HL-60 (cell line): ENCODE data around the gene SP2.
"Not testable (repeated sequence)": the region's sequence is repeated elsewhere in the genome, so short reads cannot be mapped to it uniquely, and the experiment has no call there.

Experiments
- DNase-seq, 2 experiments: peaks; one replicate each; pipeline ENCODE4 v3.0.0-alpha.2; 2010 to 2020; ENCODE audit warnings: low read depth in 1 of 2, low spot score in 1 of 2
- H3K27ac ChIP-seq: fragments of 250-450 bp; sonication (Bioruptor Pico); replicated peaks from 2 replicates; pipeline ENCODE4 v1.5.1; 2020; ENCODE audit warnings: mild to moderate bottlenecking, moderate library complexity
- H3K27me3 ChIP-seq: fragments of 250-450 bp; sonication (Bioruptor Pico); 2 replicates; pipeline ENCODE4 v1.5.1; 2021; ENCODE audit warnings: mild to moderate bottlenecking, moderate library complexity; ENCODE audit not compliant: insufficient read depth, poor library complexity, severe bottlenecking
- H3K4me3 ChIP-seq: replicated peaks from 2 replicates; pipeline ENCODE4 v1.5.1; 2011; ENCODE audit warnings: mild to moderate bottlenecking, control low read depth, low read length; ENCODE audit not compliant: insufficient read depth
- CTCF ChIP-seq: IDR thresholded peaks from one replicate; pipeline ENCODE4 v1.5.1; 2011; ENCODE audit warnings: low read length, control low read depth, inconsistent platforms; ENCODE audit not compliant: insufficient read depth
- GABPA ChIP-seq: IDR thresholded peaks from 2 replicates; pipeline ENCODE4 v1.6.1; 2012; ENCODE audit warnings: low read depth
- POLR2AphosphoS5 ChIP-seq: IDR thresholded peaks from 2 replicates; pipeline ENCODE4 v1.6.1; 2012; ENCODE audit warnings: low read depth
- REST ChIP-seq: IDR thresholded peaks from 2 replicates; pipeline ENCODE4 v1.6.1; 2012; ENCODE audit warnings: low read depth; ENCODE audit not compliant: insufficient replicate concordance
- SPI1 ChIP-seq: IDR thresholded peaks from 2 replicates; pipeline ENCODE4 v1.6.1; 2012; ENCODE audit warnings: low read depth, mild to moderate bottlenecking, borderline replicate concordance

Gene SP2

GRCh38 chr17:47917581-47917980 lies 21.5 kb downstream of the SP2 start:
- Histone ChIP-seq H3K27ac (no peak overlapping the region), H3K4me3 (no peak overlapping the region), H3K27me3 (no peaks in the 10 kb centered on the region)
- TF ChIP-seq SPI1 (no peak), CTCF (no peak), GABPA (no peak), POLR2AphosphoS5 (no peak), REST (no peak)
- DNase-seq = no peak

GRCh38 chr17:47918006-47918405 lies 22.0 kb downstream of the SP2 start:
- DNase-seq = peak in 1 of 2 experiments; percentile 38
- TF ChIP-seq GABPA (no peak), CTCF (no peak), REST (no peak), POLR2AphosphoS5 (no peak), SPI1 (no peak)
- no peak overlapping the region for H3K27ac ChIP-seq
- H3K4me3 ChIP-seq = no peak overlapping the region
- H3K27me3 ChIP-seq = no peaks in the 10 kb centered on the region

GRCh38 chr17:47918991-47919390 lies 23.0 kb downstream of the SP2 start:
- DNase-seq = no peak
- TF ChIP-seq CTCF (no peak), REST (no peak), GABPA (no peak), POLR2AphosphoS5 (no peak), SPI1 (no peak)
- Histone ChIP-seq H3K27ac (no peak overlapping the region), H3K4me3 (no peak overlapping the region), H3K27me3 (no peaks in the 10 kb centered on the region)

GRCh38 chr17:47919889-47920288 lies 23.9 kb downstream of the SP2 start:
- not testable (repeated sequence) for DNase-seq, H3K27me3 ChIP-seq, H3K27ac ChIP-seq, H3K4me3 ChIP-seq
